ENCODE results near the gene ITGB5. TPM values are rescaled to one million over a fixed set of nuclear protein-coding genes. Genes with fewer than 3 reads are reported as not detected.

ITGB5 gene
- total and polyA plus RNA-seq, 2 donors (not counting 1 experiment from before 2014, with no cell fraction given) = 0.15 to 0.54 TPM

GRCh38 chr3:124885466-124886167 lies 1.5 kb downstream of the ITGB5 start:
- H3K9ac ChIP-seq (ENCODE audit: low read length) = no peak overlapping the region
- no peak overlapping the region for H3K27ac Mint-ChIP-seq
- no peak for ATAC-seq (ENCODE audit: low read depth)
- peaks cover 10 to 12% of the 10 kb centered on the region in 2 donors for H3K4me1 ChIP-seq (ENCODE audit: control insufficient read depth in 2 of 2, insufficient read depth in 2 of 2, low read length in 2 of 2)
- H4K20me1 ChIP-seq (ENCODE audit: control insufficient read depth, insufficient read depth, low read length, poor library complexity, severe bottlenecking) = no peaks in the 10 kb centered on the region
- 37% methylated on average over 2 of the region's 17 CpGs for WGBS (ENCODE audit: insufficient coverage)
- H2AFZ ChIP-seq (ENCODE audit: insufficient read depth, low read depth, low read length, poor library complexity, severe bottlenecking) = no peak overlapping the region
- POLR2A ChIA-PET = no interaction called here
- TF ChIP-seq CTCF (IDR thresholded peaks at IDR 0.05) = no peak
- intact Hi-C loops (cut with micrococcal nuclease) = no loop called here
- H3K27ac ChIP-seq (ENCODE audit: low read length in 2 of 2) = no peak overlapping the region
- no peaks in the 10 kb centered on the region for H3K36me3 ChIP-seq (replicated peaks in 1 of 2; ENCODE audit: control extremely low read depth in 1 of 2, control insufficient read depth in 1 of 2, extremely low read depth in 1 of 2, insufficient read depth in 2 of 2, low read length in 1 of 2)
- H3K4me3 Mint-ChIP-seq = peak overlapping the region; percentile 74
- H3K4me3 ChIP-seq (ENCODE audit: control extremely low read depth in 1 of 5, extremely low read depth in 1 of 5, insufficient read depth in 1 of 5, low read depth in 2 of 5, low read length in 4 of 5) = no peak overlapping the region
- peak overlapping the region; percentile 97 for H3K4me2 ChIP-seq (replicated peaks; ENCODE audit: low read depth, low read length, poor library complexity, severe bottlenecking)
- H3K9me3 Mint-ChIP-seq (ENCODE audit: insufficient read depth) = no peaks in the 10 kb centered on the region
- H3K27me3 Mint-ChIP-seq = peaks cover 56% of the 10 kb centered on the region
- H3K9me3 ChIP-seq (ENCODE audit: control extremely low read depth in 1 of 3, control insufficient read depth in 2 of 3, insufficient read depth in 1 of 3, low read length in 2 of 3) = peaks cover 0 to 4% (median 0%) of the 10 kb centered on the region in 3 donors
- peaks cover 8% of the 10 kb centered on the region for H3K4me1 Mint-ChIP-seq
- no peak for DNase-seq
- H3K27me3 ChIP-seq (replicated peaks in 1 of 4; ENCODE audit: control extremely low read depth in 1 of 4, control insufficient read depth in 3 of 4, insufficient read depth in 4 of 4, low read length in 3 of 4) = peaks cover 0 to 56% (median 22%) of the 10 kb centered on the region in 4 experiments
- CTCF ChIA-PET = no interaction called here
- no peaks in the 10 kb centered on the region for H3K79me2 ChIP-seq (ENCODE audit: control insufficient read depth, insufficient read depth, low read length)

GRCh38 chr3:124884474-124885101 lies 2.6 kb downstream of the ITGB5 start:
- ATAC-seq (ENCODE audit: low read depth) (no peak), DNase-seq (no peak)
- no peaks in the 10 kb centered on the region for H3K36me3 ChIP-seq (replicated peaks in 1 of 2; ENCODE audit: control extremely low read depth in 1 of 2, control insufficient read depth in 1 of 2, extremely low read depth in 1 of 2, insufficient read depth in 2 of 2, low read length in 1 of 2)
- H3K4me1 Mint-ChIP-seq = peaks cover 8% of the 10 kb centered on the region
- intact Hi-C loops (cut with micrococcal nuclease) = no loop called here
- H3K4me1 ChIP-seq (ENCODE audit: control insufficient read depth in 2 of 2, insufficient read depth in 2 of 2, low read length in 2 of 2) = peaks cover 10 to 12% of the 10 kb centered on the region in 2 donors
- H3K27ac Mint-ChIP-seq = no peak overlapping the region
- H3K27me3 ChIP-seq (replicated peaks in 1 of 4; ENCODE audit: control extremely low read depth in 1 of 4, control insufficient read depth in 3 of 4, insufficient read depth in 4 of 4, low read length in 3 of 4) = peaks cover 0 to 53% (median 22%) of the 10 kb centered on the region in 4 experiments
- POLR2A ChIA-PET = interaction anchor here (0.7 kb wide), 1 partner anchor 137 kb away, joined by 3 read pairs; no protein-coding TSS in a partner anchor
- no peak for TF ChIP-seq EZH2 (IDR thresholded peaks at IDR 0.05; ENCODE audit: borderline replicate concordance, insufficient read depth, low read depth, low read length, poor library complexity, severe bottlenecking)
- no peak for TF ChIP-seq CTCF (IDR thresholded peaks at IDR 0.05)
- no peak overlapping the region for H3K4me2 ChIP-seq (replicated peaks; ENCODE audit: low read depth, low read length, poor library complexity, severe bottlenecking)
- H3K4me3 Mint-ChIP-seq = no peak overlapping the region
- H3K4me3 ChIP-seq (ENCODE audit: control extremely low read depth in 1 of 5, extremely low read depth in 1 of 5, insufficient read depth in 1 of 5, low read depth in 2 of 5, low read length in 4 of 5) = no peak overlapping the region
- CTCF ChIA-PET = no interaction called here
- no peak overlapping the region for H3K9ac ChIP-seq (ENCODE audit: low read length)
- no peaks in the 10 kb centered on the region for H4K20me1 ChIP-seq (ENCODE audit: control insufficient read depth, insufficient read depth, low read length, poor library complexity, severe bottlenecking)
- H3K9me3 Mint-ChIP-seq (ENCODE audit: insufficient read depth) = no peaks in the 10 kb centered on the region
- no peak overlapping the region for H3K27ac ChIP-seq (ENCODE audit: low read length in 2 of 2)
- WGBS (ENCODE audit: insufficient coverage) = 74% methylated on average over 4 of the region's 7 CpGs
- no peak overlapping the region for H2AFZ ChIP-seq (ENCODE audit: insufficient read depth, low read depth, low read length, poor library complexity, severe bottlenecking)
- H3K79me2 ChIP-seq (ENCODE audit: control insufficient read depth, insufficient read depth, low read length) = no peaks in the 10 kb centered on the region
- H3K9me3 ChIP-seq (ENCODE audit: control extremely low read depth in 1 of 3, control insufficient read depth in 2 of 3, insufficient read depth in 1 of 3, low read length in 2 of 3) = peaks cover 0 to 4% (median 0%) of the 10 kb centered on the region in 3 donors
- peaks cover 57% of the 10 kb centered on the region for H3K27me3 Mint-ChIP-seq
